ENCODE results near the gene VIPR2.

VIPR2 gene

DNA sequence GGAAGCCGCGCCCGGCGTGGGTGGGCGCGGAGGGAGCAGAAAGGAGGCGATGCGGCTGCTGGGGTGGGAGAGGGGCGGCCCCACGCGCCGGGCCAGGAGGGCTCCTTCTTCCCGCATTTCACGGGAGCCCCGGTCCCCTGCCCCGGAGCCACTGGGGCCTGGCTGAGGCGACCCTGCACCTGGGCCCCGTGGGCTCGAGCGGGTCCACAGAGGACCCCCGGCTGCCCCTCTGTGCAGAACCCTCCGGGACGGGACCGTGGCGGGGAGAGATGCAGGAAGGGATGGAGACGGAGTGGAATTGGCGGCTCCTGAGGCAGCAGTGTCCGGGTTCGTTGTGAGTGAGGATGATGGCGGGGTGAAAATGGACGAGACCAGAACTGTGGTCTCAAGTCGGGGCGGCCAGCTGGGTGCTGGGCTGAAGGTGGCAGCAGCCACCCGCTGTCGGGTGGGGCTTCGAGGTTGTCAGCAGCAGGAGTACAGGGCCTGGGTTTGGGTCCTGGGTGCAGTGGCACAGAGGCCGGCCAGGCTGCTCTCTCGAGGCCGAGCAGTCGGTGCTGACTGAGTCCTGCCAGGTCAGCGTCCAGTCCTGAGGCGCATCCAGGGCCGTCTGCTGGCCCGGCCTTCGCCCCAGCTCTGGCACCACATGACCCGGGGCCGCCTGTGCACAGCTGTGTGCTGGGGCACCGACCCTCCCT, 80.4 kb downstream of the VIPR2 start:
- DNase-seq, result no peak

DNA sequence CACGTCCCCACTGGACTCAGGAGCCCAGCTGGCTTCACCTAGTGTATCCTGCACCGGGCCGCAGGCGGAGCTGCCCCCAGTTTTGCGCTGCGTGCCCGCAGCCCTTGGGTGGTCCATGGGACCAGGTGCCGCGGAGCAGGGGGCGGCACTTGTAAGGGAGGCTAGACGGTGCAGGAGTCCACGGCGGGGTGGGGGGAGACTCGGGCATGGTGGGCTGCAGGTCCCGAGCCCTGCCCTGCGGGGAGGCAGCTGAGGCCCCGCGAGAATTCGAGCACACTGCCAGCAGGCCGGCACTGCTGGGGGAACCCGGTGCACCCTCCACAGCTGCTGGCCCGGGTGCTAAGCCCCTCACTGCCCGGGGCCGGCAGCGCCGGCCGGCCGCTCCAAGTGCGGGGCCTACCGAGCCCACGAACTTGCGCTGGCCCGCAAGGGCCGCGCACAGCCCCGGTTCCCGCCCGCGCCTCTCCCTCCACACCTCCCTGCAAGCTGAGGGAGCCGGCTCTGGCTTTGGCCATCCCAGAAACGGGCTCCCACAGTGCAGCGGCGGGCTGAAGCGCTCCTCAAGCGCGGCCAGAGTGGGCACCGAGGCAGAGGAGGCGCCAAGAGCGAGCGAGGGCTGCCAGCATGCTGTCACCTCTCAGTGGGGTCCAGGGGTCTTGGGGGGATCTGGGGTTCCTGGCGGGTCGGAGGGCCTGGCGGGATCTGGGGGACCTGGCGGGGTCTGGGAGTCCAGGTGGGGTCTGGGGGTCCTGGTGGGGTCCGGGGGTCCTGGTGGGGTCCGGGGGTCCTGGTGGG, 81.4 kb downstream of the VIPR2 start:
- DNase-seq, result no peak

DNA sequence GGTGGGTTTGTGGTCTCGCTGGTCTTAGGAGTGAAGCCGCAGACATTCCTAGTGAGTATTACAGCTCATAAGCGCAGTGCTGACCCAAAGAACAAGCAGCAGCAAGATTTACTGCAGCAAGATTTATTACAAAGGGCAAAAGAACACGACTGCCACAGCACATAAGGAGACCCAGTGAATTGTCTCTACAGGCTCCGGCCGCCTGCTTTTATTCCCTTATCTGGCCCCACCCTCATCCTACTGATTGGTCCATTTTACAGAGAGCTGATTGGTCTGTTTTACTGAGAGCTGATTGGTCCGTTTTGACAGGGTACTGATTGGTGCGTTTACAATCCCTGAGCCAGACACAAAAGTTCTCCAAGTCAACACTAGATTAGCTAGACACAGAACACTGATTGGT, 82.1 kb downstream of the VIPR2 start:
- DNase-seq, result no peak

DNA sequence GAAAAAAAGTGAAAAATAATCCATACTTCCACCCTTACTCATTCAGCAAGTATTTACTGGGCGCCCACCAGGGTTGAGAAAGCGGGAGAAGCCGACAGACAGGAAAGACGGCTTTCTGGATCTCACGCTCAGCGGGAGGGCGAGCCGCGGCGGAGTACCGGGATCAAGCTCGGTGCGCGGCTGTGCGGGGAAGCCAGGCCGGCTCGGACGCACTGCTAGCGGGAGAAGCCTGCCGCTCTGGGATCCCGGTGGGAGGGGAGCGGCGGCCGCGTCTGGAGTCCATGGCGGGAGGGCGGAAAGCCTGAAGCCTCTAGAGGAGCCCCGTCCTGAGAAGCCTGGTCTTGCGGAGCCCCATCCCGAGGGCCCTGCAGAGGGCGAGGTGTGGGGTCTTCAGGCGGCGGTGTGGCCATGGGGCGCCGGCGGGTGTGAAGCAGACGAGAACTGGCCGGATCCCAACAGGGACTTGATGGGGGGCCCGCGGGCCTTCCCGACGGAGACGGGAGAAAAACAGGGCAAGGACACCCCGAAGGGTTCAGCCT, 82.9 kb downstream of the VIPR2 start:
- no peak for DNase-seq

DNA sequence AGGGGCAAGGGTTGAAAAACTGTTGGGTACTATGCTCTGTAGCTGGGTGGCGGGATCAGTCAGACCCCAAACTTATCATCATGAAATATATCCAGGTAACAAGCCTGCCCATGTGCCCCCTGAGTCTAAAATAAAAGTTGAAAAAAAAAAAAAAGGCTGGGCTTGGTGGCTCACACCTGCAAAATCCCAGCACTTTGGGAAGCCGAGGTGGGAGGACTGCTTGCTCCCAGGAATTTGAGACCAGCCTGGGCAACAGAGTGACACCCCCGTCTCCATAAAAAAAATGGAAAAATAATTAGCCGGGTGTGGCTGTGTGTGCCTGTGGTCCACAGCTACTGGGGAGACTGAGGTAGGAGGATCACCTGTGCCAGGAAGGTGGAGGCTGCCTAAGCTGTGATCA, 83.5 kb downstream of the VIPR2 start:
- DNase-seq, result no peak

DNA sequence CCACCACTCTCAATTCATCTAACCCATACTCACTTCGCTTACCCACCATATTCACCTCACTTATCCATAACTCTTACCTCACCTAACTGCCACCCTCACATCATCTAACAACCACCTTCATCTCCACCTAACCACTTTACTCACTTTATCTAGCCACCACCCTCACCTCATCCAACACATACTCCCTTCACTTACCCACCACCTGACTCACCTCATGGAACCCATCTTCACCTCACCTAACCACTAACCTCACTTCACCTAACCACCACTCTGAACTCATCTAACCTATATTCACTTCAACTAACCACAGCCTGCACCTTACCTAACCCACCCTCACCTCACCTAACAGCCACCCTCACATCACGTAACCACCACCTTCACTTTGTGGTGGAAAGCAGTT, 84.2 kb downstream of the VIPR2 start:
- no peak for DNase-seq

DNA sequence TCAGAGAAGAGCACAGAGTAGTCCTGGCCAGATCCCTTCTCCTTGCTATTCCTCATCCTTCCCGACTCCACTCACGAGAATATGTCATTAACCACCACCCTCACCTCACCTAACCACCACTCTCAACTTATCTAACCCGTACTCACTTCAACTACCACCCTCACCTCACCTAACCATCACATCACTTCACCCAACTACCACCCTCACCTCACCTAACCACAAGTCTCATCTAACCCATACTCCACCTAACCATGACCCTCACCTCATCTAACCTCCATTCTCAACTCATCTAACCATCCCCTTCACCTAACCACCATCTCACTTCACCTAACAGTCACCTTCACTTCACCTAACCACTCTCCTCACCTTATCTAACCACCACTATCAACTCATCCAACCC, 85.0 kb downstream of the VIPR2 start:
- no peak for DNase-seq

DNA sequence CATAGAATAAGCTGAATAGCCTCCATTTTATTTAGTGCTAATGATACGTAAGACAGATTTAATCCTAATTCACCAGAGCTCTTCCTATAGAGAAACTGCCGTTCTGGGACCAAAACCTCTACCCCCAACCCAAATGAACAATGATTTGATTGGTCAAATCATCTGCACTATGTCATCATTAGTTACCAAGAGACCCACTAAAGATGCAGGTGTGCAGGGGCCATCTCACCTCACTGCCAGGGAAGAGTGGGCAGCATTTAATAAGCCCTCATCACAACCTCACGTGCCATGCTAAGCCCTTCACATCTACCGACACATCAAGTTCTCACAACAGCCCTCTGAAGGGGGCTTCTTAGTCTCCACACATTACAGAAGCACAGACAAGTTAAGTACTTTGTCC, 87.0 kb downstream of the VIPR2 start:
- DNase-seq, result no peak

DNA sequence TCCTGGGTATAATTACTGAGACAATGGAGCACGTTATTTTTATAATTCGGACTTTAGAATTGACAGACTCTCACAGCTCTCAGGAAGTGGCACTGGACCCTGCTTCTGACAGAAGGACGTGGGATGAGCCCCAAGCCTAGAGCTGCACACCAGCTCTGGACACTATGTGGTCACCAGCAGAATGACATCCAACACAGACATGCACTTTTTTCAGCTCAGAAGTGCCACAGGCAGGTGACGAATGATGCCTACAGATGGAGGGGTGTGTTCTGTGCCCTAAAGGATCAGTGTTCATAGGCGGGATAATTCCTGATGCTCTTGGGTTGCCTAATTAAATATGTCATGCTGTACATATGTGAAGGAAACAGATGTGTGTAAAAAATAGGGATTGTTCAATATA, 87.9 kb downstream of the VIPR2 start:
- DNase-seq, result no peak

DNA sequence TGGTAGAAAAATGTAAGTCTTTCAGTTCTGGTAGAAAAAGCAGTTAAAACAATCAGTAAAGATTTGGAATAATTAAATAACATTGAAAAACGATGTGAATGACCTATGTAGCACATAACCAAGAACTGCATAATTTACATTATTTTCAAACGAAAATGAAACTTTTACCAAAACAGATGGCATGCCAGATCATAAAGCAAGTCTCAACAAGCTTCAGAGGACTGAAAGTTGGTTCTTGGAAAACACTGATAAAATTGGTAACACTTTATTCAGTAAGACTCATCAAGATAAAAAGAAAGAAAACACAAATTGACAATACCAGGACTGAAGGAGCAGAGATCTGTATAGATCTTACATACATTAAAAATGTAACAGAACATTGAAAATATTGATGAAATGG, 92.8 kb downstream of the VIPR2 start:
- DNase-seq, result no peak

DNA sequence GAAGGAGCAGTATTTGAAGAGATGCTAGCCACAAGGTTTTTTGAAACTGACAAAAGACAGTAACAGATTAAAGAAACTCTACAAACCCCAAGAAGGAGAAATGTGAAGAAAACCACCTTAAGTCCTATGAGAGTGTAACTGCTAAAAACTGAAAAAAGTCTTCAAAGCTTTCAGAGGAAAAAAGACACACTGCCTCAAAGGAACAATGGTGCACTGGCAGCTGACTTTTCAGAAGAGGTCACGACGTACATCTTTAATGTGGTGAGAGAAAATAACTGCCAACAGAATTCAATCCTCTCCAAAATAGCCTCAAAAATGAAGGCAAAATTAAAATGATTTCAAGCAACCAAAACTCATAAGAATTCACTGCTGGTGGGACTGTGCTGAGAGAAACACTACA, 94.0 kb downstream of the VIPR2 start:
- DNase-seq, result no peak

DNA sequence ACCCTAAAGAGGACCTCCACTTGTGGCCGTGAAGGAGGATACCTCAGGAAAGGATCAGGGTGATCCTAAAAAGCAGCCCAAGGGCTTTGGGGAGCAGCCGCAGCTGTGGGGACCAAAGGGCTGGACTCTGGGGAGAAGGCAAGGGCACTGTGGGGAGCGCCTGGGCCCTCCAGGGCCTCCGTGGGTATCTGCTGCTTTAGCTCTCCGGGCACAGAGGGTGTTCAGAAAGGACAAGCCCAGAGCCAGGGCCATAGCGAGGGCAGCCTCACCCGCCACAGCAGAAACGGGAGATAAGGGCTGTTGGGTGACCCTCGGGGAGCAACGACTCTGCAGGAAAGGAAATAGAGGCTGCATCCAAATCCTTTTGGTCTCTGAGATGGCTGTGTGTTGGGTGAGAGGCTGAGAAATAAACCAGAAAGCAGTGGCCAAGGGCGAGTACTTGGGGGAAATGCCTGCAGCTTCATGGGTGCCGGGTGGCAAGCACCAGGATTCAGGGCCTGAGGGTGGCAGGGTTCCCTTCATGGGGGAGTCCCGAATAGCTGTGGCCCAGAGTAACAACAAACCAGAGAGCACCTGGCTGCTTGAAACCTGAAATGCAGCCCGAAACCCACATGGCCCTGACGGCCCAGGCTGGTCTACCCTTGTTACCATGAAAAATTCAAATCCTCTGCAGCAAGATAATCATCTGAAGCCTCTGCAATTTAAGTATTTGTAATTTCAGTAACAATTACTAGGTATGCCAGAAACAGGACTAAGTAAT, 95.2 kb downstream of the VIPR2 start:
- DNase-seq, result no peak

DNA sequence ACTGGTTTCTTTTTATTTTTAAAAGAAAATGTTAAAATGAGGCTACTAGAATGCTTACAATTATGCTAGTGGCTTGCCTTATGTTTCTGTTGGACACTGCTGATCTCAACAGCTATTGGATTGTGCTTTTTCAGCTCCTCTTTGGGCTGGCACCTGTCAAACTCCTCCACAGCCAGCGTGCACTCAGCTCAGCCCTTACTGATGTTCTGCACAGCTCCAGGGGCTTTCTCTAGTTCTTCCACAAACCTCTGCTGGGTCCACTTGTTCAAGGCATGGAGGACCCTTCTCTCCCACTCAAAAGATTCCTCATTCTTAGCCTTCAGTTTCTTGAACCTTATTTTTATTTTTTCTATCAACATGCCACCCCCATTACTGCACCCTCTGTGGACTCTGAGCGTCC, 96.0 kb downstream of the VIPR2 start:
- DNase-seq, result no peak

DNA sequence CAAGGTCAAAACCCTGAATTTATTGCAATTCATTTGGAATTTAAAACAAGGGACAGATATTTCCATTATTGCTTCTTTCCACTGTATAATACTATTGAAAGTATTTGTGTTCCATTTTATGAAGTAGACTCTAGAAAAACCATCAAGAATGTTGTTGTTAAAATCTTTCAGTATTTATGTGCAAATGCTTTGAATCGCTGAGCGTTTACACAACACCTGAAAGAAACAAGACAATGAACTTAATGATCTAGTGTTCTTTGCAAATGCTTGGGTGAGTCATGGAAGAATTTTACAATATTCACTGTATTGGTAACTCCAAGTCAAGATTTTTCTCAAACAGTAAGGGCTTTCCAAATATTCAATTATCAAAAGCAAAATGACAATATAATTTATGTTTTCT, 97.1 kb downstream of the VIPR2 start:
- DNase-seq, result no peak

DNA sequence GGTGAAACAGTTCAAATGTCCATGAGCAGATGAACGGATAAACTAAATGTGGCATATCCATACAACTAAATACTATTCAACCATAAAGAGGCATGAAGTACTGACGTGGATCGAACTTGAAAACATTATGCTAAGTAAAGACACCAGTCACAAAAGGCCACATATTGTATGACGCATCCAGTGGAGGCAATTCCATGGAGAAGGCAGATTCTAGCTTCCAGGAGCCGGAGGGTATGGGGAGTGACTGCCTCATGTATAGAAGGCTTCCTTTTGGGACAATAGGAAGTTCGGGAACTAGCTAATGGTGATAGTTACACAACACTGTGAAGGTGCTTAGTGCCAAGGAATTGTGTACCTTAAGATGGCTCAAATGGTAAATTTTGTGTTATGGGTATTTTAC, 98.4 kb downstream of the VIPR2 start:
- no peak for DNase-seq

DNA sequence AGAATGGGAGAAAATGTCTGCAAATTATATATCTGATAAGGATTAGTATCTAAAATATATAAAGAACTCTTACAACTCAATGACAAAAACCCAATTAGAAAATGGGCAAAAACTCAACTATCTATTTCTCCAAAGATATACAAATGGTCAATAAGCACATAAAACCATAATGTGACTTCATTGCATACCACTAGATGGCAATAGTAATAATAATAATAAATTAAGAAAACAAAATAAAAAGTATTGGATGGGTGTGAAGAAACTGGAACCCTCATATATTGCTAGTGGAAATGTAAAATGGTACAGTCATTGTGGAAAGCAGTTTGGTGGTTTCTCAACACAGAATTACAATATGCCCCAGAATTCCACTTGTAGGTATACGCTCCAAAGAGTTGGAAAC, 98.8 kb downstream of the VIPR2 start:
- DNase-seq, result no peak

DNA sequence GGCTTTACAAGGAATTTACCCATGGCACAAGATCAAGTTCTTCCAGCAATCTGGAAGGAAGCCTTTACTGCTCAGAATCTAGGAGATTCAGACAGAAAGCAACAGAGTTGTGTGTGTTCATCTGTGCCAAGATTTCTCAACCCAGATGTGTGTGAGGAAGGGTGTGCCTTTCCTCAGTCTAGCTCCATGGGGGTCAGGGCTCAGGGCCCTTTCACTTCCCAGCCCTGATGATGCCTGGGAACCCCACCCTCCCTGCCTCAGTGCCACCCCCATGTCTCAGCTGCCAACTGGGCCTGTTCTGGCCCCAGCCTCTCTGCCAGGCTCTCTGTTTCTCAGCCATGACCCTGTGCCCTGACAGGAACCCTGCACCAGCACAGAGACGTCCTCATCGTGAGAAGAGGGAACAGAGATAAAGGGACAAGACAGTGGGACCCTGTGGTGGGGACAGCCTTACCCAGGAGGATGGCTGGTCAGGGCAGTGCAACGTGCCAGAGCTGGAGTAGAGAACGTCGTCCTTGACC, 102.0 kb downstream of the VIPR2 start:
- DNase-seq, result no peak

DNA sequence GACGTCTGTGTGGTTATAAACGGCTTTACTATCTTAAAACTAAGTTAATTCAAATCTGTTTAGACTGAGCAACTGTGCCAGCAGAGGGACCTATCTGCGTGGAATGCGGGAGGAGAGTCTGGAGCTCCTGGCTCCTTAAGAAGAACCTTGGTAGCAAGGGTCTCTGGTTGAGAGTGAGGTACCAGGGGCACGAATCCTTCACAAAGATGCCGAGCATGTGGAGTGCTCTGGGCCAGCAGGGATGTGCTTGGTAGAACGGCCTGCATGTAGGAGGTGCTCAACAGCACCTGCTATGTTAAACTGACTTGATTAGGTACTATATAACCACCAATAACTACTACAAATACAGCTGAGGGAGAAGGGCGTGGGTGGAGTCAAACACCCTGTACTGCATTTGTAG, 102.6 kb downstream of the VIPR2 start:
- no peak for DNase-seq

DNA sequence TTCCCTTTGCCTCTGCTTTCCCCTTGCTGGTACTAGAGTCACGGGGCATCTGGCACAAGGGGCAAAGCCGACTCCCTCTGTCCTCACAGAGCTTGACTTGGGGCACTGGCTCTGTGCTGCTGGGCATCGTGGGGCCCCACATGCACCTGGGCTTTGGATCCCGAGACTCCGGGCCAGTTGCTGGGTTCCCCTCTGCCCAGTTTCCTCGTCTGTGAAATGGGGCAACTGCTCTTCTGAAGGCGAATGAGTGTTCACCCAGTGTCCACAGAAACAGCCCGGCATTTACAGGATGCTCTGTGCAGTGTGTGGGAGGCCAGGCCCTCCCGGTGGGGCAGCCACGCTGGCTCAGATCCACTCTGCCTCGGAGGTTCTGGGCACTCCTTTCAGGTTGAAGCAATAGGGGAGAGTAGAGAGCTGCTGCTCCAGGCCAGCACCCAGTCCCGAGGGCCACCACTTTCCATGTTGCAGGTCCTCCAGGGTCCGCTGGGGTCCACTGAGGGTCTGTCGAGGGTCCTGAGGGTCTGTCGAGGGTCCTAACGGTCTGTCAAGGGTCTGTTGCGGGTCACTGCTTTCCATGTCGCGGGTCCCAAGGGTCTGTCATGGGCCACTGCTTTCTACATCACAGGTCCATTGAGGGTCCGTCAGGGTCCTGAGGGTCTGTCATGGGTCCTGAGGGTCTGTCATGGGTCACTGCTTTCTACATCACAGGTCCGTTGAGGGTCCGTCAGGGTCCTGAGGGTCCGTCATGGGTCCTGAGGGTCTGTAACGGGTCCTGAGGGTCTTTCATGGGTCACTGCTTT, 103.6 kb downstream of the VIPR2 start:
- DNase-seq, result no peak

DNA sequence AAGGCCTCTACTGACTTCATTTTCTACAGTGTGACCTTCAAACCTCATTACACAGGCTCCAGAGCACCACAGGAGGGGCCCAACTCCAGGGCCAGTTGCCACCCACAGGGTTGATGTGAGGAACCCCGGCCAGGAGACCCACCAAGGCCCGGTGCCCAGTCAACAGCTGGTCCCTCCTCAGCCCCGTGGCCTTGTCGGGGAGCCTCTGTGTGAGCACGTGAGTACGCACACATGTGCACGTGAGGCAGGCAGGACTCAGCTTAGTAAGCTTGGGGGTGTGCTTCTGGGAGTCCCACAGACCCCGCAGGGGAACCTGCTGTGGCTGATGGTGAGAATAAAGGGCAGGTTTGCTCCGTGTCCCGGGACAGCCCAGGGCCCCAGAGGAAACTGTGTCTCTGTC, 104.5 kb downstream of the VIPR2 start:
- no peak for DNase-seq

DNA sequence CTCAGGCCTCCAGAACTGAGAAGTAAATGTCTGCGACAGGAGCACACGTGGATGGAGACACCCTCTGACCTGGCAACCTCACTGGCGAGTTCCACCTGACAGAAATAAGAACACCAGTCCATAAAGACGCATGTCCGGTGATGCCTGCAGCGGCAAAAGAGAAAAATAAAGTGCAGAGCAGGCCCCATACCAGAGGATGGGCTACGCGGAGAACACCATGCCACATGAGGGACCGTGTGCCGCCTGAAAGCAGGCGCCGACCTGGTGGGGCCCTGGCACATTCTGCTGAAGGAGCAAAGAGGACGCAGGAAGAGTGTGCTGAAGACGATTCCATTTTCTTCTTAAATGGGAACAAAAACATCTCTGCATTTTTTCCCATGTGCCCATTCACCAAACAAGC, 105.0 kb downstream of the VIPR2 start:
- no peak for DNase-seq

DNA sequence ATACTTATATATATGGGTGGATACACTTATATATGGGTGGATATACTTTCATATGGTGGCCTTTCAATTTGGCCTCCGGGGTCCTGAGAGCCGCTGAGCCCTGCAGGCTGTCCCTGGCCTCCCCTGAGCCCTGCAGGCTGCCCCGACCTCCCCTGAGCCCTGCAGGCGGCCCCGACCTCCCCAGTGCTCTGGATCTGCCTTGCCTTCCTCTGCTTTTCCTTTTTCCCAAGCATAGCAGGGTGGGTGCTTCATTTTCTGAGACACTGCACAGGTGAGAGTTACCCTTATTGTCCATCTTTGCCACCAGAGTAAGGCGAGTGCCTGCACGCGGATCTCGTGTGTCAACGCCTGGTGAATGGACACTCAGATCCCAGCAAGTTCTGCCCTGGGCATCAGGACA, 106.6 kb downstream of the VIPR2 start:
- no peak for DNase-seq

Measured in activated T-cell treated with anti-CD3 and anti-CD28 coated beads, Interleukin-2, amount 50 U/mL, for 1 hour (primary cell).